ENCODE results near the gene PARD6G.

PARD6G gene

GRCh38 chr18:80231616-80232015, 15.7 kb downstream of the PARD6G start:
- no peak for DNase-seq (ENCODE audit: extremely low read depth, low read depth)

DNA sequence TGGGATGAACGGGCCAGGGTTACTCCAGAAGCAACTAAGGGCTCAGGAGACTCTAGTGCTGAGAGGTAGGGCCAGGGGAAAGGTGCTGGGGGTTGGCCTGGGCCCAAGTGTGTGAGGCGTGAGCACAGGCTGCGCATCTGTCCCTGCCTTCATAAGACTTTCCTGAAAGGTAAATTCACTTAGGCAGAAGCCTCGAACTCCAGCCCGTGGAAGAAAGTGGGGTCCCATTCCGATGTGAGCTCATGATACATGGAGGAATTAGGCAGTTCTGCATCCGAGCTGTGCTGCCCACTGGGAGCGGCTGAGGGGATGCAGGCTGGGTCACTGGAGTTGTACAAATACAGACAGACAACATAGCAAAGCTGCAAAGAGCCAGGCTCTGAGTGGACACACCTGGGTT, 16.2 kb downstream of the PARD6G start:
- TF ChIP-seq, protein P1, sequence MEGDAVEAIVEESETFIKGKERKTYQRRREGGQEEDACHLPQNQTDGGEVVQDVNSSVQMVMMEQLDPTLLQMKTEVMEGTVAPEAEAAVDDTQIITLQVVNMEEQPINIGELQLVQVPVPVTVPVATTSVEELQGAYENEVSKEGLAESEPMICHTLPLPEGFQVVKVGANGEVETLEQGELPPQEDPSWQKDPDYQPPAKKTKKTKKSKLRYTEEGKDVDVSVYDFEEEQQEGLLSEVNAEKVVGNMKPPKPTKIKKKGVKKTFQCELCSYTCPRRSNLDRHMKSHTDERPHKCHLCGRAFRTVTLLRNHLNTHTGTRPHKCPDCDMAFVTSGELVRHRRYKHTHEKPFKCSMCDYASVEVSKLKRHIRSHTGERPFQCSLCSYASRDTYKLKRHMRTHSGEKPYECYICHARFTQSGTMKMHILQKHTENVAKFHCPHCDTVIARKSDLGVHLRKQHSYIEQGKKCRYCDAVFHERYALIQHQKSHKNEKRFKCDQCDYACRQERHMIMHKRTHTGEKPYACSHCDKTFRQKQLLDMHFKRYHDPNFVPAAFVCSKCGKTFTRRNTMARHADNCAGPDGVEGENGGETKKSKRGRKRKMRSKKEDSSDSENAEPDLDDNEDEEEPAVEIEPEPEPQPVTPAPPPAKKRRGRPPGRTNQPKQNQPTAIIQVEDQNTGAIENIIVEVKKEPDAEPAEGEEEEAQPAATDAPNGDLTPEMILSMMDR (IDR thresholded peaks at IDR 0.05; ENCODE audit: low read depth, low read length) = no peak

More at GRCh38 chr18:80231616-80232015, 15.7 kb downstream of the PARD6G start:
- TF ChIP-seq, protein P1 (IDR thresholded peaks at IDR 0.05; ENCODE audit: low read depth, low read length) = no peak

DNA sequence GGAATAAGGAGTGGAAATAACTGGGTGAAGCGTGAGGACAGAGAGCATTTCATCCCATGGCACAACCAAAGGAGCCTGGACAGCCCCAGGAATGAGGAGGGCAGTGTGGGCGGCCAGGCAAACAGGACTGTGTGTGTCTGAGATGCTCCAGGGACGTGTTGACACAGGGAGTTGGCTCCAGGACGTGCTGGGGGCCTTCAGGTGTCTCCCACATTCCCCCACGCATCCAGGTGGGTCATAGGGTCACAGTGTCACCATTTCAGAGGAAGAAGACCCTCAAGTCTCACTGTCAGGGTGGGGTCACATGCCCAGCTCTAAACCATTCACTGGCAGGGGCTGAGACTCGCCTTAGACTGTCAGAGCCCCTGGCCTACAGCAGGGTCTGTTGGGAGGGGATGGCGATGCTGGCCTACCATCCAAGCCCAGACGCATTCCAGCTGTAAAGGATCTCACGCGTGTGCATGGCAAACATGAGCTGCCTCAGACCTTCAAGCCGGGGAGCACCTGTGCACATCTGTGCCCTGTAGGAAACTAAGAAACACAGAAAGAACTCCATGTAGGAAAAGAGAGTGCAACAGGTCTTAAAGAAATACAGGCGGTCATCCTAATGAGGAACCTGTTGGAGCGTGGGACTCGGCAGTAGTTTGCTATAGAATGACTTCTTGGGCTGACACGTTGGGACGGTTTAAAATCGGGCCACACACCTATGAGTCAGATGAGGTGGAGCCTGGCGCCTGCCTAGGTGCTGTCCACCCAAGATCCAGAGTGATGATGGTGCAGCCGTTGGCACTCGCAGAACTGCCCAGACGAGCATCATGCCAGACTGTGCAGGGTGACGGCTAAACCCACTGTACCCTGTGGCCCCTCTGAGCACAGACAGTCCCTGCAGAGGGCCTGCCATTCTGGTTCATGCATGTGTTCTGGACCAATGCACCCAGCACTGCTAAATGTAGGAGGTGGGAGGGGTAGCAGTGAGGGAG, 17.3 kb downstream of the PARD6G start:
- TF ChIP-seq, protein P1 (IDR thresholded peaks at IDR 0.05; ENCODE audit: low read depth, low read length) = no peak
- no peak for DNase-seq (ENCODE audit: extremely low read depth, low read depth)

More for the DNA sequence above, 16.2 kb downstream of the PARD6G start:
- DNase-seq (ENCODE audit: extremely low read depth, low read depth) = no peak

DNA sequence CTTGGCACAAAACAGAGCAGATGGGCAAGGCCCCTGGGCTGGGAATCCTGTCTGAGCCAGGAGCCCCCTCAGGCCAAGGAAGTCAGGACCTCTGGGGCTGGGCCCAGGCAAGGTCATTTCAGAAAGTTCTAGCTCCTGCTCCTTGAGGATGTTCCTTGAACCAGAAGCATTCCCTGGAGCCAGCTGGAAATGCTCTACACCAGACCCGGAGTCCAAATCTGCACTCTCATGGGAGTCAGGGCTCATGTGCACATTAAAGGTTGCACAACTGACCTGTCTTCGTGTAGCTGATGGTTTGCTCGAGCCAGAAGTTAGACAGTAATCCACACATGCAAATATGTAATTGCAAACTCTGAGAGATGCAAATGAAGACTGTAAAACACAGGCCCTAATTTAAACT, 18.0 kb downstream of the PARD6G start:
- TF ChIP-seq, protein P1 (IDR thresholded peaks at IDR 0.05; ENCODE audit: low read depth, low read length) = no peak
- no peak for DNase-seq (ENCODE audit: extremely low read depth, low read depth)

GRCh38 chr18:80228051-80228848, 19.1 kb downstream of the PARD6G start:
- TF ChIP-seq, protein P1 (IDR thresholded peaks at IDR 0.05; ENCODE audit: low read depth, low read length) = no peak
- DNase-seq (ENCODE audit: extremely low read depth, low read depth) = no peak

- DNase-seq (ENCODE audit: extremely low read depth, low read depth) = no peak
- TF ChIP-seq, protein P1 (IDR thresholded peaks at IDR 0.05; ENCODE audit: low read depth, low read length) = no peak
These were observed 19.8 kb downstream of the PARD6G start for GRCh38 chr18:80227472-80227871.
